Heart right ventricle (tissue), 16 donors: ENCODE measurements around the gene MSTN. TPM values are rescaled to one million over a fixed set of nuclear protein-coding genes. Genes with fewer than 3 reads are reported as not detected.
A peak's percentile ranks its signal among the peaks of the same experiment; 100 is the strongest.

Source experiments
- ATAC-seq, 8 donors: fragments of 200-7000 bp; cut with Tn5 transposase; one replicate each; pipeline ENCODE4 v1.9.1; 2020; ENCODE audit warnings: mild to moderate bottlenecking in 8 of 8, moderate library complexity in 8 of 8, moderate number of reproducible peaks in 1 of 8
- DNase-seq, 2 donors: peaks; one replicate each; pipeline ENCODE4 v3.0.0-alpha.2; 2020
- H3K27ac ChIP-seq, 10 donors: fragments of 200-600 bp; sonication (generic) in 2 of 10; one replicate each; pipeline versions ENCODE4 v1.5.0 to v1.8.0; 2020 to 2022; ENCODE audit warnings: mild to moderate bottlenecking in 3 of 10
- H3K27me3 ChIP-seq, 7 donors: fragments of 200-600 bp; one replicate each; pipeline ENCODE4 v1.8.0; 2021 to 2022; ENCODE audit warnings: mild to moderate bottlenecking in 2 of 7
- H3K36me3 ChIP-seq, 9 donors: fragments of 200-600 bp; sonication (generic) in 1 of 9; one replicate each; pipeline versions ENCODE4 v1.5.0 to v1.8.0; 2020 to 2022; ENCODE audit warnings: mild to moderate bottlenecking in 2 of 9
- H3K4me1 ChIP-seq, 9 donors: fragments of 200-600 bp; sonication (generic) in 1 of 9; one replicate each; pipeline versions ENCODE4 v1.5.0 to v1.8.0; 2020 to 2022; ENCODE audit warnings: mild to moderate bottlenecking in 4 of 9
- H3K4me3 ChIP-seq, 10 donors: fragments of 200-600 bp; sonication (generic) in 2 of 10; one replicate each; pipeline versions ENCODE4 v1.5.0 to v1.8.0; 2020 to 2022; ENCODE audit warnings: mild to moderate bottlenecking in 7 of 10, moderate library complexity in 2 of 10
- H3K9me3 ChIP-seq, 11 donors: fragments of 200-600 bp in 10 of 11; sonication (generic) in 2 of 11; one replicate each; pipeline versions ENCODE4 v1.5.0 to v1.8.0; 2013 to 2022; ENCODE audit warnings: mild to moderate bottlenecking in 2 of 11, control low read depth in 1 of 11, moderate library complexity in 1 of 11
- CTCF ChIP-seq, 9 donors: fragments of 200-600 bp; sonication (generic) in 2 of 9; IDR thresholded peaks; one replicate each; pipeline versions ENCODE4 v1.5.0 to v1.8.0; 2021 to 2022; ENCODE audit warnings: antibody characterized with exemption in 9 of 9, mild to moderate bottlenecking in 5 of 9, moderate library complexity in 1 of 9
- WGBS, 2 donors: extraction: QIAGEN DNeasy Blood & Tissue Kit; methylation state at CpG; one replicate each; pipeline ENCODE4 v1.1.7; 2013; ENCODE audit warnings: inconsistent platforms in 1 of 2; 5-methylcytosine and 5-hydroxymethylcytosine counted together
- intact Hi-C, 10 donors: fragments of 100-400 bp; cut with DNase I; formaldehyde crosslinking; loops; one replicate each; pipeline versions ENCODE4 v1.11.1 to v1.14.2; 2022
- polyA plus RNA-seq, 2 donors: library from polyadenylated mRNA; stranded (reverse); fragments of 200-250 nt; gene quantifications; one replicate each; pipeline ENCODE4 v1.2.3, GENCODE V29; 2013
- total RNA-seq, 10 donors: library from RNA; stranded (reverse); fragmentation: NEBNext Ultra II Directional in 3 of 10; extraction: Animal tissue kit (Norgen Biotek cat#: 25700) in 3 of 10; gene quantifications; one replicate each; pipeline versions ENCODE4 v1.2.1 to v1.2.4, GENCODE V29; 2021 to 2023
- donor health status: Arrhythmogenic right ventricular cardiomyopathy.
- donor health status: ischemic (EF 13 %, LVEDD 7.1; RV severe dilation, severe dysfunction).
- donor health status: healthy with polysubstance abuse.
- donor health status: DM: no; HTN: yes; CAD: no.
- donor health status: DM: no; HTN: no; CAD: no.
- donor health status: ischemic (EF 25% LVEDD 6.9; RV normal size, moderate dysfunction).
- donor health status: ischemic (EF 25% LVEDD 5.7; RV mildly dilated, moderate dysfunction).
- donor health status: healthy.
- donor health status: DM: yes; HTN: yes; CAD: no.
- donor health status: Ischemic cardiomyopathy.
- donor health status: ischemic (EF 35%, LVEDD 5.7; RV mildly dilated, moderate dysfunction).
- donor health status: nonischemic (EF 11% LVEDD 7.7; RV severe dilation, severe dysfunction).
- donor health status: DM: yes; HTN: yes; CAD: no.
- donor health status: PGD.
- donor health status: ischemic (EF 29% LVEDD 5.4; RV normal size, mild dysfunction).
- donor health status: nonischemic (EF 23%, LVEDD 6.1; RV moderate dilation, normal function).

MSTN gene
- total and polyA plus RNA-seq, 12 donors: 0.04 to 0.71 (median 0.21) TPM; not detected in 3

GRCh38 chr2:190069936-190070696 lies 7.6 kb upstream of the MSTN start:
- intact Hi-C loops: loop anchor here in 6 of 10 donors (2.0 to 10.0 kb wide), 3 partner anchors 271 to 275 kb away; no protein-coding TSS in a partner anchor
- H3K4me1 ChIP-seq: peaks cover 0 to 6% (median 0%) of the 10 kb centered on the region in 9 donors
- no peak overlapping the region for H3K4me3 ChIP-seq
- peaks cover 0 to 1% (median 0%) of the 10 kb centered on the region in 11 donors for H3K9me3 ChIP-seq
- H3K36me3 ChIP-seq: no peaks in the 10 kb centered on the region
- ATAC-seq: peak in 4 of 8 donors; percentile 48 to 64 (median 52)
- no peak overlapping the region for H3K27ac ChIP-seq
- peak in 8 of 9 donors; percentile 27 to 69 (median 62) for TF ChIP-seq CTCF (IDR thresholded peaks at IDR 0.05)
- H3K27me3 ChIP-seq: no peaks in the 10 kb centered on the region
- 47 to 49% methylated on average over 3 of the region's 3 CpGs for WGBS, 2 donors
- peak in 1 of 2 donors; percentile 21 for DNase-seq

- peaks cover 0 to 9% (median 0%) of the 10 kb centered on the region in 9 donors for H3K4me1 ChIP-seq
- H3K27me3 ChIP-seq: no peaks in the 10 kb centered on the region
- H3K9me3 ChIP-seq: no peaks in the 10 kb centered on the region
- no peak overlapping the region for H3K4me3 ChIP-seq
- intact Hi-C loops: loop anchor here in 2 of 10 donors (10.0 kb wide), 1 partner anchor 274 kb away; no protein-coding TSS in a partner anchor
- no peak for DNase-seq
- no peaks in the 10 kb centered on the region for H3K36me3 ChIP-seq
- ATAC-seq: no peak
- no peak for TF ChIP-seq CTCF (IDR thresholded peaks at IDR 0.05)
- WGBS, 2 donors: 40 to 47% methylated on average over 1 of the region's 1 CpG
- H3K27ac ChIP-seq: no peak overlapping the region
Observed at GRCh38 chr2:190068764-190069163, 6.2 kb upstream of the MSTN start.

- Histone ChIP-seq H3K4me1 (peaks cover 0 to 13% (median 0%) of the 10 kb centered on the region in 9 donors), H3K9me3 (no peaks in the 10 kb centered on the region), H3K27me3 (no peaks in the 10 kb centered on the region), H3K4me3 (no peak overlapping the region), H3K36me3 (no peaks in the 10 kb centered on the region), H3K27ac (no peak overlapping the region)
- TF ChIP-seq CTCF (IDR thresholded peaks at IDR 0.05): no peak
- DNase-seq: no peak
- intact Hi-C loops: loop anchor here in 2 of 10 donors (10.0 kb wide), 1 partner anchor 271 kb away; no protein-coding TSS in a partner anchor
- no peak for ATAC-seq
- 88 to 92% methylated on average over 4 of the region's 4 CpGs for WGBS, 2 donors
Observed at GRCh38 chr2:190065839-190066238, 3.3 kb upstream of the MSTN start.

GRCh38 chr2:190063624-190064023 lies 1.1 kb upstream of the MSTN start:
- DNase-seq (no peak), ATAC-seq (no peak)
- WGBS, 2 donors: 67 to 72% methylated on average over 2 of the region's 2 CpGs
- H3K4me3 ChIP-seq: no peak overlapping the region
- H3K4me1 ChIP-seq: peaks cover 0 to 7% (median 0%) of the 10 kb centered on the region in 9 donors
- intact Hi-C loops: loop anchor here in 2 of 10 donors (10.0 kb wide), 1 partner anchor 269 kb away; no protein-coding TSS in a partner anchor
- H3K9me3 ChIP-seq: no peaks in the 10 kb centered on the region
- no peaks in the 10 kb centered on the region for H3K27me3 ChIP-seq
- no peaks in the 10 kb centered on the region for H3K36me3 ChIP-seq
- no peak for TF ChIP-seq CTCF (IDR thresholded peaks at IDR 0.05)
- H3K27ac ChIP-seq: no peak overlapping the region
